Skin epidermis (tissue), 12 donors: ENCODE data around the gene PTPRM.

Experiments used
- H3K27ac ChIP-seq, 21 experiments: fragments of 200-600 bp; sonication (generic) in 11 of 21; one replicate each; pipeline ENCODE4 v1.5.0; 2020; ENCODE audit warnings: mild to moderate bottlenecking in 3 of 21, inconsistent platforms in 2 of 21, moderate library complexity in 2 of 21
- H3K4me3 ChIP-seq, 7 experiments: fragments of 200-600 bp; sonication (generic) in 2 of 7; one replicate each; pipeline ENCODE4 v1.5.0; 2020; ENCODE audit warnings: inconsistent platforms in 2 of 7, mild to moderate bottlenecking in 2 of 7, moderate library complexity in 1 of 7

Gene PTPRM

DNA sequence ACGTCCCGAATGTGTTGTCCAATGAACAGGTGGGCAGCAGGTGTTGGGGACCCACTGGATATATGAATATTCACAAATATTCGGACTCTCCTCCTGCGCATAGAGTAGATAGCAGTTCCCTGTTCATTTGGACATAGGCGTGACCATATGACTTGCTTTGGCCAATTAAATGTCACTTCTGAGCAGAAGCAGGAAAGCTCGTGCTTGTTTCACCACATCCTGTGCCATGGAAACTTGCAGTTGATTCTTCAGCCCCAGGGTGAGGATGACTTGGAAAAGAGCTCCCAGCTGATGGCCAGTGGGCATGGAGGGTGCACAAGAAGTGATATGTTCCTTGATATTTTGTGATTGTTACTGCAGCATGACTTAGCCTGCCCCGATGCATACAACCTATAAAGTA, 52.6 kb downstream of the PTPRM start:
- no peak overlapping the region for H3K27ac ChIP-seq
- no peak overlapping the region for H3K4me3 ChIP-seq

DNA sequence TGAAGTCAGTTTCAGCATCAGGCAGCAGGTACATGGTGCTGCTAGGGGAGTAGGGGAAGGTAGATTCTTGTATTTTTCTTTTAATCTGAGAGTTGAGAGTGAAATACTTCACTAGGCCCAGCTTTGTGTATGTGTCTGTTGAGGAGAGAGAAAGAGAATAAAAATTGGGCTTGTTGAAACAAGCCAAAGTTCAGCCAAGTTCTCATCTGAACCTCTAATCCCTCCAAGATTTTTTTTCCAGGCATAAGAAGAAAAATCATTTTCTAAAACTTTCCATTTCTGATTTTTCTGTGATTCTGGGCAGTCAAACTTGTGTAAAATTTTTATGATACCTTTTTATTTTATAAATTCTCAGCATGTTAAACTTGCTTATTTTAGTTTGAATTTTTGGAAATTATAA, 55.6 kb downstream of the PTPRM start:
- Histone ChIP-seq H3K27ac (no peak overlapping the region), H3K4me3 (no peak overlapping the region)

DNA sequence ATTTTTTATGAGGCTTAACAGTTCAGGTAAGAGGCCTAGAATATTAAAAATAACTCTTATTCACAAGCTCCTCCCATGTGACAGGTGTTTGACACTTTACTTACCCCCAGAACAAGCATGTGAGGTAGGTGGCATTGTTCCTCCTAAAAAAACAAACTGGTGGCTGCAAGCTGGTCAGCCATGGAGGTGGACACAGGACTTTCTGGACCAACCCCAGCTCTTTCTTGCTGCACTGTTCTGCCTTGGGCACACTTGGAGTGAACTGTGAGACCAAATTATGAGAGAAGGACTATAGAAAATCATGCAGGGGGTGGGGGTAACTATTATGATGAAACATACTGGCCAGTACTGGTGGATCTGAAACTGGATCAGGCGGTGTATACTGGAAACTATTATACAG, 56.6 kb downstream of the PTPRM start:
- Histone ChIP-seq H3K4me3 (no peak overlapping the region), H3K27ac (no peak overlapping the region)

DNA sequence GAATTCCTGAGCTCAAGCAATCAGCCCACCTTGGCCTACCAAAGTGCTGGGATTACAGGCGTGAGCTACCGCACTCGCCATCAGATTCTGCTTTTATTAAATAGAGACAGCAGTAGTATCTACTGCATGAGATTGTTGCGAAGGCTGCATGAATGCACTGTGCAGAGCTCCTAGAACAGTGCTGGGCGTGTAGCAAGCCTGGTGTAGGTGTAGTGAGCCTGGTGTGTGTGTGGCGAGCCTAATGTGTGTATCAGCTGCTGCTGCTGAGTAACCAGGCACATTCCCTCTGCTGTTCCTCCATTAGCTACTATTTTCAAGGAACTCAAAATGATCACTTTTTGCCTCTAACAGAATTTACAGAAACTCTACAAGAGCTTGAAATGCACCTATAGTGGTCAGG, 57.6 kb downstream of the PTPRM start:
- H3K4me3 ChIP-seq = no peak overlapping the region
- H3K27ac ChIP-seq = no peak overlapping the region

DNA sequence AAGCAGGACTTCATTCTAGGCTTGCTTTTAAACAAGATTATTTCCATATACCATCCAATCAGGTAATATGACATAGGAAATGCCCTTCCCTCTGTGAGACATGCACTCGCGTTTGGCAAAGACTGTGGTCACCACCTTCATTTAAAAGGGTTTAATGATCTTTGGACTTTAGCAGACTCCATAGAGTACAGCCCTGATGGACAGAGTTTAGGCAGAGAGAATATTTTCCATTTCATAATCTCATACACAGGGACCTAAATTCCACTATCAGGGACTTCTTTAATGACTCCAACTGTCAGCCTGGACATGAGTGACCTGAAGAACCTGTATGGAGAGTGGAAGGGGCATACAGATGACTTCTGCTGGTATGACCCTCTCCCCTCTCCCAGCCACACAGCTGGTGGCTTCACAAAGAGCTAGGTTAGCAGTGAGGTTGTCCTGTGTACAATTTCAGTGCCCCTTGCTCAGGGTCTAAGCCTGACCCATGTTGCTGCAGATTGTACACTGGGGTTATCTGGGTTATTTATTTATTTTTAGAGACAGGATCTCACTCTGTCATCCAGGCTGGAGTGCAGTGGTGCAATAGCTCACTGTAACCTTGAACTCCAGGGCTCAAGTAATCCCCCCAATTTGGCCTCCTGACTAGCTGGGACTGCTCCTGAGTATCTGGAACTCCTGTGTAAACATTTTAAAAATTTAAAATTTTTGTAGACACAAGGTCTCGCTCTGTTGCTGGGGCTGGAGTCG, 59.2 kb downstream of the PTPRM start:
- no peak overlapping the region for H3K27ac ChIP-seq
- no peak overlapping the region for H3K4me3 ChIP-seq

DNA sequence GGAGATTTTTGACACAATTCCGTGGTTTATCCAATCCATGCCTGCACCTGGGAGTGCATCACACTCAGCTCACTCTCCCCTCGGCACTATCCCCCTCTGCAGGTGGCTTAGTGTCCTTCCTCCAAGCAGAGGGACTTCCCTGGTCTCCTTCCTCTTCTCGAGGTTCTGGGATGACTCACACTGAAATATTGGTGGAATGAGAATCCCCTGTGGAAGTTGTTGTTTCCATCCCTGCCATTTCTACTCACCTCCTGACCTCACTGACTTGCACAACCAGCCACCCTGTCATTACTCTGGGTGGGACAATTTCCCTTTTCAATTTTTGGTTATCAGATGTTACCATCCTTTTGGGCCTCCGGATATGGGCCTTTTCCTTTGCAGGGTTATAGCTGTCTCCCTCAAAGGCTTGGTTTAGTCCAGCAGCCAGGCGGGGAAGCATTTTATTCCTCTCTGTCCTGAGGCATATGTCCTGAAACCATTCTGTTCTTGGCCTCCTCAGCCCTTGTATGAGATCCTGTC, 59.9 kb downstream of the PTPRM start:
- Histone ChIP-seq H3K4me3 (no peak overlapping the region), H3K27ac (no peak overlapping the region)

DNA sequence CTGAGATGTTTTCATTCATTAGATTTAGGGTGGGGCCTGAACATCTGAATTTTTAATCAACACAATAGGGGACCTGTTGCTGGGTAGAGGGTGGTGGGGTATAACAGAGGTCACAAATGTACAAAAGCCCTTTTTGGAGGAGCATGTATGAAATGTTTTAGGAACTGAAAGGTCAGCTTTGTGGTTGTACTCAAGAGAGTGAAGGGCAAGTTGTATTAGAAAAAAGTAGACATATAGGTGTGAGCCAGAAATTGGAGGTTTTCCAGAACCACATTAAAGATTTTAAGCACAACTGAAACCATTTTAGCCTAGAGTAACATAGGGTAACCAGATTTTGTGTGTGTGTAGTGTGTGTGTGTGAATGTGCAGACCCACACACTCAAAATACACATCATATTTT, 62.3 kb downstream of the PTPRM start:
- H3K27ac ChIP-seq = no peak overlapping the region
- H3K4me3 ChIP-seq = no peak overlapping the region

DNA sequence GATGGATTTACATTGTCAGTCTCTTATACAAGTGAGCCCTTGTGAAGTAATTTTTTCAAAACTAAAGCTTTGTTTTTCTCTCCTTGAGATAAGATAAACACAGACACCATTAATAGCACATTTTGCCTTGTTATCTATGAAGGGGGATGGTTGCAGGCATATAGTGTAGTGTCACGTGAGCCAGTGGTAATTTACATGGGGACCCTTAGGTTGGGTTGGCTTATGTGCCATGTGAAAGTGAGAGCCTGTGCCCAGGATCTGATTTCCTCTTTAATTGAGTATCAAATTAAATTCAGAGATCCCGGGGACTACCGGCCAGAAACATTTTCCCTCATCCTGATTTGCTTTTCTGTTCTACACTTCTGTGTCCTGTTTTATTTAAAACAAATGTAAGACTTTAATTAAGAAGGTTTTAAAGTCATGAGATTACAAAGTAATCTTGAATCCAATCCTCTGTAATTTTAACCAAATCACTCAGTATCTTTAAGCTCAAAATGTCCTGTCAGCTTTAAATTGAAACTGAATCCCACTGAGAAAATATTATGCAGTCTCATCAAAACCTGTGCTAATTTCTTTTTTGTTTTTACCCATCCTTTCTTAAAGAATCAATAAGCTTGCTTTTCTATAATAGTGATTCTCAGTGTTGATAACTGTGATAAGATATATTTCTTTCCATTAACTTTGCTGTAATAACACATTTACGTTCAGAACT, 63.8 kb downstream of the PTPRM start:
- Histone ChIP-seq H3K4me3 (no peak overlapping the region), H3K27ac (no peak overlapping the region)

DNA sequence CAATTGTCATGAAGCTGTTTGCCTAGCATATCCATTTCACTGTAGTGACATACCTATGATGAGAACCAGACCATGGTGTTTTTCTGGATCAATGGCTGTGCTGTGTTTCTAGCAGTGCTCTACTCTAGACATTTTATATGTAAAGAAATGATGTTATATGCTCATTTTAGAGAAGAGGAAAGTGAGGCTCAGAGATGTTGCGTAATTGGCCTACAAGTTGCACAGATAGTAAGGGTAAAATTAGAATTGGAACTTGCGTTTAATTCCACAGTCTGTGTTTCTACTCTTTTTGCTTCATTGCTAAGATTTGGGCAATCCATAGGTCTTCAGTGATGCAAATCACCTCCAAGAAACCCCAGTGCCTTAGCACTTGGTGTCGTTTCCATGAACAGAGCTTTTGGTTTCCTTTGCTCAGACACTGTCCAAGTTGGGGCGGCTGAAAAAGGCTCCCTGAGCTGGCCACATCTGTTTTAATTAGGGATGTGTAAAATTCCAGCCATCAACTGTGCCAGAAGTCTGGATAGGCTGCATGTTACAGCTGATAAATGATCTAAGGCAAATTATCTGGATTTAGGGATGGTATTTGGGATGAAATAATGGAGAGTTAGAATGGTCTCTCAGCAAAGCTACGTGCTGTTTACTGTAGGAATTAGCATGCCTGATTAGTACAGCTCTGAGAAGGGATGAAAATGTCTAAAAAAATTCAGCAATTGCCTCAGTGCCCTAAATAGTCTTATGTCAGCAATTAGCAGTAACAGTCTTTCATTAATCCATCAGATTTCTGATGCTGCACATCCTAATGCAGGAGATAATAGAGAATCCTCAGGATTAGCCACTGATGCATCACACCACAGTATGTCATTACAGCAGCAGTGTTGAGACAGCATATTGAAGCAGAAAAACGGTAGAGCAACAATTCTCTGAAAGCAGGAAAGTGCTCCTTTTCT, 65.3 kb downstream of the PTPRM start:
- no peak overlapping the region for H3K27ac ChIP-seq
- no peak overlapping the region for H3K4me3 ChIP-seq

DNA sequence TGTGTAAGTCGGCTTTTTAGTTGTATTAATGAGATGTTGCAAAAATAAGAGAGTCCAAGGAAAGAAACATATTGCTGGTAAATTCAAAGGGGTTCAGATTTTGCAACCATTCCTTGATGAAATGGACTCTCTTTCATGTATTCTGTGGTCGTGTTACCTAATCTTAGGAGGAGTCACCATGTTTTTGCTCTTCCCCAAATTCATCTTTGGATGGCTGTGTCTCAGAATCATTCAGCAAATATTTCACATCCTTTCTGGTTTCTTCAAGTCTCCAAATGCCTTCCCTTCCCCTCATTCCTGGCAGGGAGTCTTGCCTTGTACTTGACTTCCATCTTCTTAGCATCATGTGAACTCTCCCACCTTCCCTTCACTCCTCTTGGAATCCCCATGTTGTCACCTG, 66.1 kb downstream of the PTPRM start:
- Histone ChIP-seq H3K27ac (no peak overlapping the region), H3K4me3 (no peak overlapping the region)

DNA sequence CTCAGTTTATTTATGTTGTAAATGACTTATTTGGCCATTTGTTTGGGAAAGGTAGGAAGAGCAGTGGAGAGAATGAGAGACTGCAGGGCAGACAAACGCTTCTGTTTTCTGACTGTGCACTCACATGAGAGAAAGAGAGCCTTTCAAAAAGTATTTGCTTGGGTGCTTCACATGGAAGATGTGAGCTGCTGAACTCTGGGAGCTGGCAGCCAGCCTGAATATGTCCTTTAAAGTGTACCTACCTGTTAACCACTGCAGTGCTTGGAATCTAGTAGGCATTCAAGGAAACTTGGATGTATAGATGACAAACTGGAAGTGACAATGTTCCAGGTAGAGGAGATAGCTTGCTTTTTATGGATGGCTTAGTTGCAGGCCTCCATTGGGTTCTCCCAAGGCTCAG, 68.8 kb downstream of the PTPRM start:
- Histone ChIP-seq H3K4me3 (no peak overlapping the region), H3K27ac (no peak overlapping the region)

DNA sequence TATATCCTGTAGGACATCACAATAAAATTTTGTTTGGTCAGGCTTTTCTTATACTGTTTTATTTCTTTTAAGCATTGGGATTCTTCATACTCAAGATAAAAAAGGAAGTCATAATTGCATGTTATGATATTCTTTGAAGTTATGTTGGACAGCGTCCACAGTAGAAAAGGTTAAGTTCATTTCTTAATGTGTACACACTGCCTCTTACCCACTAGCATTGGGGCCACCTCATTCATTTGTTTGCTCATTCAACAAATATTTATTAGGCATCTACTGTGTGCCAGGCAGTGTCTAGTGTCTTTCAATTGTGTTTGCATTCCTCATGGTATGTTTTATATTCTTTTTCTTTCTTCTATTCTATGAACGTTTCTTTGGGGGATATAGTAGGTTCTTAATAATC, 70.2 kb downstream of the PTPRM start:
- no peak overlapping the region for H3K4me3 ChIP-seq
- H3K27ac ChIP-seq = no peak overlapping the region

DNA sequence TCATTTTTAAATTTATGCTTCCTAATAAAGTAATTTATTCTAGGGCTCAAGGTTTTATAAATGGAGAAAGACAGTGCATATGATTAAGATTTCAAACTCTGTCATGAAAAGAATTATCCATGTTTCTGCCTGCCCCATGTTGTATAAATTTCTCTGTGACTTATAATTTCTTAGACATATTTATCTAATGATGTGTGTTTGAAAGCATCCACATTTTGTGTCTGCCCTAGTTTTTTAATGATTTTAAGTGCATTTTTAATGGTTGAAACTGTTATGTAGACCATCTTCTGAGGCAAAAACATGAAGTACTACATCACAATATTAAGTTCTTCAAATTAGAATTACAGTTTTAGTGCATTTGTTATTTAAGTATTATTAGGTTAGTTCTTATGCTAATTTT, 71.2 kb downstream of the PTPRM start:
- no peak overlapping the region for H3K27ac ChIP-seq
- no peak overlapping the region for H3K4me3 ChIP-seq

DNA sequence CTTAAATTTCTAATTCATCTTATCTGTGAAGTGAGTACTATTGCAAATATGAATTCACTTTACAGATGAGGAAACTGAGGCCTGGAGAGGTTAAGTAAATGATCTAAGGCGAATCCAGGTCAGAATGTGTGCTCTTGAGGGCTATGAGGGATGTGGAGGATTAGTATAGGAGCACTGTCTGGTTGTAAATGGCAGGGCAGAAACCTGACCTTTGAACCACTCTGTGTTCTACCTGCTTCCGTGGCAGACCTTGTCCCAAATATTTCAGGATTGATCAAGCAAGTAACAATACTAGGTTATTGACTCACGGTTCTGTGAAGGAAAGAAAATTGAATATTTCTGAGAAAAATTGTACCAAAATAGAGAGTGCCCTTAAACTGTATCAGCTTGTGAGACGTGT, 74.7 kb downstream of the PTPRM start:
- Histone ChIP-seq H3K27ac (no peak overlapping the region), H3K4me3 (no peak overlapping the region)

DNA sequence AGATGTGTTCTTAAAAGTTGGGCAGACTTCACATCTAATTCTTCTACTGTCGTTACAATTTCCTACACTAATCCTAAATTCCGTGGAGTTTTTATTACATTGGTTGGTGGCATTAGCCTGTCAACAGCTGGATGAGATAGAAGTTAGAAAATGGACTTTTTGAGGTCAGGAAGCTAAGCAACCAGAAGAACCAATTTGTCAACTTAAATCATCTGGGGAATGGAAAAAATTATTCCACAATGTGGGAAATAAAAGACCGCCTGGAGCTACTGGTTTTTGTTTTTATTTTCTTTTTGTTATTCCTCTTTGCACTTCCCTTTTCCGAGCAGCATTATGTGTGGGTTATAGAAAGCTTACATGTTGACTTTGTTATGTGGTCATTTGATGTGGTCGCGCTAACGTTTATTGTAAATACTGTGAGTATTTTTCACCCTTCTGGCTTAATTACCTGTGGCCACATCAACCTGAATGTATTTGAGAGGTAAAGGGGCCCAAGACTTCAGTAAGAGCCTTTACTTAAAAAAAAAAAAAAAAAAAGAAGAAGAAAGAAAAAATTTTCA, 75.3 kb downstream of the PTPRM start:
- no peak overlapping the region for H3K4me3 ChIP-seq
- H3K27ac ChIP-seq = no peak overlapping the region

DNA sequence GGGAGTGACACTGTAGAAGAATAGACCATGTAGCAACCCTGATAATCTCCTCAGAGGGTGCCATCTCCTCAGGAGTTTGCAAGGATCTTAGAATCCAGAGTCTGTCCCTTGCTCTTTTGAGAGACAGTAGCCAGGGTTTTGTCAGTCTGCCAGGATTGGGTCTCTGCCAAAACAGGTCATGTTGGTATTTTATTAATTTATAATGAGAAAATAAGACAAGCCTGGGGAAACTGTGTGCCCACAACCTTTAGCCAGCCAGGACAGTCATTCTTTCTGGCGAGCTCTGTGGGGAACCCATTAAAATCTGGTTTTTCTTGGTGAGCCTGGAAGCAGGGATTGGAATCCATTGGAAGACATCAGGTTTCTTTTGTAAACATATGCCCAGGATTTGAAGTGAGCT, 78.6 kb downstream of the PTPRM start:
- Histone ChIP-seq H3K27ac (no peak overlapping the region), H3K4me3 (no peak overlapping the region)

DNA sequence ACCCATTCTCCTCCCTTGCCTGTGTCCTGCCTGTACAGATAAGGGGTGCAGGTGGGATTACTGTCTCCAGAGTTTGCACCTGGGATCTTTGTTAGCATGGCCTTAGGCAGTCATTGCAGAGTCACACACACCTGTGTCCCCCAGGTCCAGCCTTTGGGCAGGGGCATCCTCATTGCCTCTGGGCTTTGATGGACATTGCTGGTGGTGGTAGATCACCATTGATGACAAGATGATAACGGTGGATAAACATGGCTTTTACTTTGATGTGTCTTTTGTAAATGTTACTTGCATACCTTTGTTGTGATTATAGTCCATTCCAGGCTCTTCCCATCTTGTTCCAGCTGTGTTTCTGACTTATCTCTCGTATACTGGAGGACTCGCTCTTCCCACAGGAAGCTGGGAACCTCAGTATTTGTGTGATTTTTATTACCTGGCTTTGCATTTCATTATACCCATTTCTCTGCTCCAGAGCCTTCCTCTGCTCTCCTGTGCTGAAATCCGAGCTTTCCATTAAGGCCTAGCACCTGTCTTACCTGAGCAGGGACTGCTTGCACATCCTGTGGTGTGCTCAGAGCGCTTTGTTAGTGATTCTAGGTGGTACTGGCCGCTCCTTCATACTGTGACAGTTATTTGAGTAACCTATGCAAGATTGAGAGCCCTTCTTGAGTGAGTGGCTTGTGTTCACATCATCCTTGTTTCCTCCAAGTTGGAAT, 79.2 kb downstream of the PTPRM start:
- H3K27ac ChIP-seq = no peak overlapping the region
- no peak overlapping the region for H3K4me3 ChIP-seq

DNA sequence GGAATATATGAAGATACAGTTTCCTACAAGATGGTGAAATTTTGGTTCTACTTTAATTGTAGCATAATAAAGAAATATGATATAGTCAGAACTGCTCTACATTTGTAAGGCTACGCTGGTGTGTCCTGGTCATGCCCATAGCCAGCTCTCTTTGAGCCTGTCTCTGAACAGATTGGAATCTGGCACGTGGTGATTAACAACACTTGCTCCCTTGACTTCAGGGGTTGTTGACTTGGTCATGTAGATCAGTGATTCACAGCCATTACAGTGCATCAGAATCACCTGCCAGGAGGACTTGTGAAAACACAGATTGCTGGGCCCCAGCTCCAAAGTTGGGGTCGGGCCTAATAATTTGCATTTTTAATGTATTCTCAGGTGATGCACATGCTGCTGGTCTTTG, 80.4 kb downstream of the PTPRM start:
- H3K27ac ChIP-seq = no peak overlapping the region
- H3K4me3 ChIP-seq = no peak overlapping the region

DNA sequence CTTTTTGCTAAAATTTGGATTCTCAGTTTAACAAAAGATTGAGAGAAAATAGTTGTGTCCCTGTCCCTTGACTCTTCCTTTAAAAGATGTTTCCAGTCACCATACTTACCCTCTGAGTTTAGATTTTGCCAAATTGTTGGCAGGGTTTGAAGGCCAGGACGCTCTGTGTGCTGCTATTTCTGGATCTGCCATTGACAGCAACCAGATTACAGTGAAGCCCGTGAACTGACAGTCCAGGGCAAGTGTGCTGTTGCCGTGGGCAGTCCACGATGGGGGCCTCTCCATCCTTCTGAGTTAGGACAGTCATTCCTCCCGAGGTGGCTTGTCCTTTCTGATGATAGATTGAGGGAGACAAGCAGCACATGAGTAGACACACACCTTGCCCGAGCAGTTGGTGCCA, 89.9 kb downstream of the PTPRM start:
- Histone ChIP-seq H3K4me3 (no peak overlapping the region), H3K27ac (no peak overlapping the region)

DNA sequence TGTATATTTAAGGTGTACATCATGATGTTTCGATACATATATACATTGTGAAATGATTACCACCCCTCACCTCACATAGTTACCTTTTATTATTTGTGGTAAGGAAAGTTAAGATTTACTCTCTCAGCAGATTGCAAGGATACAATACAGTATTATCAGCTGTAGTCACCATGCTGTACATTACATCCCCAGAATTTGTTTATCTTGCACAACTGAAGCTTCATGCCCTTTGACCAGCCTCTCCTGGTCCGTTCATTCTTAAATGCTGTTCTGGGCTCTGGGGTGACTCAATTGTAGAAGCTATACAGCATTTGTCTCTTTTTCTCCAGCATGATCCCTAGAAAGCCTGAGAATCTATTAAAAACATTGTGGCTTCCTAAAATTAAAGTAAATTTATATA, 90.8 kb downstream of the PTPRM start:
- H3K27ac ChIP-seq = no peak overlapping the region
- no peak overlapping the region for H3K4me3 ChIP-seq
